Ishikawa (cell line): Measurements from ENCODE around the gene ACTR3.

Experiments
- CEBPB ChIP-seq: IDR thresholded peaks from 2 replicates; pipeline ENCODE4 v1.6.1; 2012
- CREB1 ChIP-seq: IDR thresholded peaks from 2 replicates; pipeline ENCODE4 v1.6.1; 2012; ENCODE audit warnings: low read depth
- EGR1 ChIP-seq: IDR thresholded peaks from 2 replicates; pipeline ENCODE4 v1.6.1; 2012
- EP300 ChIP-seq: IDR thresholded peaks from 2 replicates; pipeline ENCODE4 v1.6.1; 2012; ENCODE audit warnings: borderline replicate concordance
- FOXM1 ChIP-seq: IDR thresholded peaks from 2 replicates; pipeline ENCODE4 v1.6.1; 2012; ENCODE audit warnings: low read depth, borderline replicate concordance
- NFIC ChIP-seq: IDR thresholded peaks from 2 replicates; pipeline ENCODE4 v1.6.1; 2012
- RAD21 ChIP-seq: IDR thresholded peaks from 2 replicates; pipeline ENCODE4 v1.6.1; 2012; ENCODE audit warnings: low read depth
- TAF1 ChIP-seq: IDR thresholded peaks from 2 replicates; pipeline ENCODE4 v1.6.1; 2012; ENCODE audit warnings: low read depth, mild to moderate bottlenecking
- TCF12 ChIP-seq: IDR thresholded peaks from 2 replicates; pipeline ENCODE4 v1.6.1; 2012; ENCODE audit warnings: low read depth
- TEAD4 ChIP-seq: IDR thresholded peaks from 2 replicates; pipeline ENCODE4 v1.6.1; 2012
- YY1 ChIP-seq: IDR thresholded peaks from 2 replicates; pipeline ENCODE4 v1.6.1; 2012; ENCODE audit warnings: low read depth
- ZBTB7A ChIP-seq: IDR thresholded peaks from 2 replicates; pipeline ENCODE4 v1.6.1; 2012; ENCODE audit warnings: low read depth
- TF ChIP-seq, protein P1 (sequence below): IDR thresholded peaks from 2 replicates; pipeline ENCODE4 v1.6.1; 2012
- TF ChIP-seq, protein P2 (sequence below): IDR thresholded peaks from 2 replicates; pipeline ENCODE4 v1.6.1; 2012; ENCODE audit warnings: low read depth, mild to moderate bottlenecking

ACTR3 gene

DNA sequence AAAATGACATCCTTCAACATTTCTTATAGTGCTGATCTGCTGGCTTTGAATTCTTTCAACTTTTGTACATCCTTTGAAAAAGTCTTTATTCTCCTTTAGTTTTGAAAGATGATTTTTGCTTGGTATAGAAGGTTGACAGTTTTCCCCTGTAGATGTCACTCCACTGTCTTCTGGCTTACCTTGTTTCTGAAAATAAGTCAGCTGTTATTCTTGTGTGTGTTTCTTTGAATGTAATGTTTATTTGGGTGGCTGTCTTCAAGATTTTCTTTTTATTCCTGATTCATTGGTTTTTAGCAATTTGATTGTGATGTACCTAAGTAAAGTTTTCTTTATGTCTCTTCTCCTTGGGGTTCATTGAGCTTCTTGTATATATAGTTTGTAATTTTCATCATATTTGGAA, 47.6 kb downstream of the ACTR3 start:
- no peak for TF ChIP-seq RAD21
- TF ChIP-seq, protein P1, sequence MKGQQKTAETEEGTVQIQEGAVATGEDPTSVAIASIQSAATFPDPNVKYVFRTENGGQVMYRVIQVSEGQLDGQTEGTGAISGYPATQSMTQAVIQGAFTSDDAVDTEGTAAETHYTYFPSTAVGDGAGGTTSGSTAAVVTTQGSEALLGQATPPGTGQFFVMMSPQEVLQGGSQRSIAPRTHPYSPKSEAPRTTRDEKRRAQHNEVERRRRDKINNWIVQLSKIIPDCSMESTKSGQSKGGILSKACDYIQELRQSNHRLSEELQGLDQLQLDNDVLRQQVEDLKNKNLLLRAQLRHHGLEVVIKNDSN: no peak
- no peak for TF ChIP-seq CREB1
- TF ChIP-seq YY1: no peak
- no peak for TF ChIP-seq TEAD4
- no peak for TF ChIP-seq CEBPB

DNA sequence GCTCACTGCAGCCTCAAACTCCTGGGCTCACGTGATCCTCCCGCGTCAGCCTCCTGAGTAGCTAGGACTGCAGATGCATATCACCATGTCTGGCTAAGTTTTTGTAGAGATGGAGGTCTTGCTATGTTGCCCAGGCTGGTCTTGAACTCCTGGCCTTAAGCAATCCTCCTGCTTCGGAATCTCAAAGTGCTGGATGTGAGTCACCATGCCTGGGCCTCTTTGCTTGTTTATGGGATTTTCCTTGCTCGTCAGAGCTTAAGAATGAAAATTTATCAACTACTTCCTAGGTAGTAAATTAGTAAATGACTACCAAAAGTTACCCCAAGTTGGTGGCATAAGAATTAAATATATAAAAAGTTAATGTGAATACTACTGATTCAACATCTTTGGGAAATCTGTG, 51.0 kb downstream of the ACTR3 start:
- TF ChIP-seq RAD21: no peak
- TF ChIP-seq NFIC: no peak
- no peak for TF ChIP-seq CEBPB

DNA sequence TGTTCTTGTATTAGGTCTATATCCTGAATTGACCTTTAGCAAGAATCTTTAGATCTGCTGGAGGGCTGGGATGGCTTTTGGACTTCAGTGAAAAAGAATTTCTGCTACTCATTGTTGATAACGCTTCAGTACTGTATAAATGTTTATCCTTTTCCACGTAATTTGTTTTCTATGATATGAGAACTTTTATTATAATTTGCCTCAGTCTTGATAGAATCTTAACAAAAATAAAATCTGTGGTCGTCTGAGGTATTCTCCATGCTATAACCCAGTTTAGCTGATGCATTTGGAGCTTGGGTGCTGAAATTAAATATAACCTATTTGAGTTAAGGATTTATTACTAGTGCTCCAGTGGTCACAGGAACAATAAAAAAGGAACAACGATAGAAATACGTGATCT, 71.1 kb downstream of the ACTR3 start:
- TF ChIP-seq RAD21 (no peak), TAF1 (no peak), CREB1 (no peak), TEAD4 (no peak), FOXM1 (no peak), NFIC (no peak), ZBTB7A (no peak)
- TF ChIP-seq, protein P1: no peak
- TF ChIP-seq, protein P2, sequence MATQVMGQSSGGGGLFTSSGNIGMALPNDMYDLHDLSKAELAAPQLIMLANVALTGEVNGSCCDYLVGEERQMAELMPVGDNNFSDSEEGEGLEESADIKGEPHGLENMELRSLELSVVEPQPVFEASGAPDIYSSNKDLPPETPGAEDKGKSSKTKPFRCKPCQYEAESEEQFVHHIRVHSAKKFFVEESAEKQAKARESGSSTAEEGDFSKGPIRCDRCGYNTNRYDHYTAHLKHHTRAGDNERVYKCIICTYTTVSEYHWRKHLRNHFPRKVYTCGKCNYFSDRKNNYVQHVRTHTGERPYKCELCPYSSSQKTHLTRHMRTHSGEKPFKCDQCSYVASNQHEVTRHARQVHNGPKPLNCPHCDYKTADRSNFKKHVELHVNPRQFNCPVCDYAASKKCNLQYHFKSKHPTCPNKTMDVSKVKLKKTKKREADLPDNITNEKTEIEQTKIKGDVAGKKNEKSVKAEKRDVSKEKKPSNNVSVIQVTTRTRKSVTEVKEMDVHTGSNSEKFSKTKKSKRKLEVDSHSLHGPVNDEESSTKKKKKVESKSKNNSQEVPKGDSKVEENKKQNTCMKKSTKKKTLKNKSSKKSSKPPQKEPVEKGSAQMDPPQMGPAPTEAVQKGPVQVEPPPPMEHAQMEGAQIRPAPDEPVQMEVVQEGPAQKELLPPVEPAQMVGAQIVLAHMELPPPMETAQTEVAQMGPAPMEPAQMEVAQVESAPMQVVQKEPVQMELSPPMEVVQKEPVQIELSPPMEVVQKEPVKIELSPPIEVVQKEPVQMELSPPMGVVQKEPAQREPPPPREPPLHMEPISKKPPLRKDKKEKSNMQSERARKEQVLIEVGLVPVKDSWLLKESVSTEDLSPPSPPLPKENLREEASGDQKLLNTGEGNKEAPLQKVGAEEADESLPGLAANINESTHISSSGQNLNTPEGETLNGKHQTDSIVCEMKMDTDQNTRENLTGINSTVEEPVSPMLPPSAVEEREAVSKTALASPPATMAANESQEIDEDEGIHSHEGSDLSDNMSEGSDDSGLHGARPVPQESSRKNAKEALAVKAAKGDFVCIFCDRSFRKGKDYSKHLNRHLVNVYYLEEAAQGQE: no peak

DNA sequence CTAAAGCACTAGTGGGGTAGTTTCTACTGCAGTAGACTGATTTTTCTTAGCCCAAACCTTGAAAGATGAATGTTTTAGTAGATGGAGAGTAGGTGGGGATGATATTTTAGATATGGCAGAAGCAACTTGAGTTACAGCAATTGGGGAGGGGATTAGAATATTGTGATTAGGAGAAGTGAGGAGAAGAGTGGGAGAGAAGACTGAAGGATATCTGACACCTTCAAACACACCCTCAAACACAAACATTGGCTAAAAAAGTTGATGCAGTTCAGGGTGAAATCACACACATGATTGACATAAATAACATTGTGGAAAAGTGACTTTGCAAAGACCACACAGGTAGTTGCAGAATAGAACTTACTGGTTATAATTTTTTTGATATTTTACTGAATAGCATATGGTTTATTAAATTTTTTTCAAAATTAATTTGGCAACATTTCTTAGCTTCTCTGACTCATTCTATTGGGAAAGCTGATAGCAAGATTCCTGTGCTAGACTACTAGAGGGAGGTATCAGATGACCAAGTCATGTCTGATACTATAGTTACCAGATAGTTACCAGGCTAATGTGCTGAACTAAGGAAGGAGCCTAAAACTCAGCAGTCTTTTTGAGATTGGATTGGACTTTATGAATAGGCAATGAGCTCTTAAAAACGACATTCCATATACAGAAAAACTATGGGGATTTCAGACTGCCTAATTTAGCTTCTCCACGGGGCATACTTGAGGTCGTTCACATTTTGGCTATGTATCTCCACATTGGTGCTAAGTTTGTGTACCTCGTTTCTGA, 73.0 kb downstream of the ACTR3 start:
- TF ChIP-seq ZBTB7A (no peak), RAD21 (no peak), EP300 (no peak), CEBPB (no peak), EGR1 (no peak), CREB1 (no peak), TCF12 (no peak), YY1 (no peak), TEAD4 (no peak)
- TF ChIP-seq, protein P2: no peak
- TF ChIP-seq, protein P1: no peak

DNA sequence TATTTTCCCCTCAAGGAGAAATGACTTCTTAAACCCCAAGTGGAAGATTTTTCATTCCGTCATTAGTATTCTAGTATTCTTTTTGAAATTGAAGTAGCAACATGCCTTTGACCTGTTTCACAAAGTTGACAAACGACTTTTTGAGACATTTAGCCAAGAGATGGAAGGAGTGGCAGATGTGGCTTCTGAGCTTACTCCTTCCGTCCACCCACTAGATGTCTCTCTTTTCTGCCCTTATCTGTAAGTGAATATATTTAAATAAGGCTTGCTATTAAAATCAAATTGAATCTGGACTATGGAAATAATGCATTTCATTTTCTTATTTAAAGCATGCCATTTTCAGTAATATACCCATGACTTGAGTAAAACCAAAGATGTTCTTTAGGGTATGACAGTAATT, 74.1 kb downstream of the ACTR3 start:
- no peak for TF ChIP-seq EGR1
- TF ChIP-seq ZBTB7A: no peak
- TF ChIP-seq RAD21: no peak
- TF ChIP-seq TCF12: no peak
- TF ChIP-seq CREB1: no peak
- no peak for TF ChIP-seq CEBPB
- TF ChIP-seq TEAD4: no peak
- TF ChIP-seq, protein P2: no peak
